Kidney (tissue), 14 donors: Measurements from ENCODE around the gene HOXA3. TPM values are rescaled to one million over a fixed set of nuclear protein-coding genes. Genes with fewer than 3 reads are reported as not detected.

Experiments used
- DNase-seq, 5 donors: peaks; one replicate each; pipeline ENCODE4 v3.0.0-alpha.2; 2013 to 2020
- FAIRE-seq: peaks from 2 replicates; lab custom pipeline; 2012; peaks lifted over from hg19 to GRCh38; lab: Jason Lieb, UNC
- H3K27ac ChIP-seq, 2 donors: one replicate each; pipeline ENCODE4 v1.7.0; 2013; ENCODE audit warnings: low read depth in 2 of 2, low read length in 2 of 2, inconsistent platforms in 1 of 2
- H3K27me3 ChIP-seq: one replicate; pipeline ENCODE4 v1.7.1; 2013; ENCODE audit warnings: low read length, inconsistent platforms; ENCODE audit not compliant: control insufficient read depth, insufficient read depth
- H3K36me3 ChIP-seq, 3 donors: one replicate each; pipeline versions ENCODE4 v1.7.0 to v1.7.1; 2013; ENCODE audit warnings: low read length in 3 of 3, control low read depth in 1 of 3, inconsistent platforms in 1 of 3; ENCODE audit not compliant: insufficient read depth in 3 of 3, control insufficient read depth in 2 of 3
- H3K4me1 ChIP-seq, 3 donors: one replicate each; pipeline versions ENCODE4 v1.7.0 to v1.7.1; 2013; ENCODE audit warnings: low read length in 3 of 3, inconsistent platforms in 1 of 3, low read depth in 1 of 3; ENCODE audit not compliant: control insufficient read depth in 2 of 3, insufficient read depth in 2 of 3
- H3K4me3 ChIP-seq, 3 donors: one replicate each; pipeline versions ENCODE4 v1.7.0 to v1.8.1; 2013; ENCODE audit warnings: low read length in 3 of 3, control low read depth in 1 of 3, inconsistent platforms in 1 of 3
- H3K9ac ChIP-seq, 3 donors: one replicate each; pipeline versions ENCODE4 v1.7.0 to v1.7.1; 2013; ENCODE audit warnings: low read length in 3 of 3, control low read depth in 1 of 3, inconsistent platforms in 1 of 3
- H3K9me3 ChIP-seq, 3 donors: one replicate each; pipeline versions ENCODE4 v1.7.0 to v1.7.1; 2013; ENCODE audit warnings: low read length in 3 of 3, control low read depth in 1 of 3, inconsistent platforms in 1 of 3; ENCODE audit not compliant: control insufficient read depth in 2 of 3, insufficient read depth in 1 of 3
- CTCF ChIP-seq: IDR thresholded peaks from 3 replicates; pipeline ENCODE4 v1.5.1; 2012; ENCODE audit warnings: mild to moderate bottlenecking, moderate library complexity, borderline replicate concordance; ENCODE audit not compliant: insufficient read depth; ENCODE audit errors: extremely low read depth
- intact Hi-C: fragments of 100-400 bp; cut with DNase I; formaldehyde crosslinking; loops from one replicate; pipeline ENCODE4 v1.11.1; 2022
- polyA plus RNA-seq: library from polyadenylated mRNA; stranded (reverse); fragments of 350-450 nt; fragmentation: Illumina TruSeq; extraction: RNeasy Lipid Tissue Mini Kit (QIAGEN cat#74804); gene quantifications from one replicate; pipeline ENCODE4 v1.2.3, GENCODE V29; 2014; ENCODE audit warnings: low read depth, low replicate concordance; ENCODE audit not compliant: insufficient read depth
- total RNA-seq: library from RNA; stranded (reverse); fragmentation: NEBNext Ultra II Directional; extraction: Animal tissue kit (Norgen Biotek cat#: 25700); gene quantifications from one replicate; pipeline ENCODE4 v1.2.1, GENCODE V29; 2021
- donor health status: control.
- donor health status: control.
- donor health status: control.
- donor health status: control.
- donor health status: control.
- donor health status: DM: yes; HTN: yes; CAD: no.
- donor health status: Normal renal cell carcinoma (clear cell type).

The HOXA3 gene
- total and polyA plus RNA-seq, 2 donors from 2014 or later = 6.3 to 21.2 TPM

DNA sequence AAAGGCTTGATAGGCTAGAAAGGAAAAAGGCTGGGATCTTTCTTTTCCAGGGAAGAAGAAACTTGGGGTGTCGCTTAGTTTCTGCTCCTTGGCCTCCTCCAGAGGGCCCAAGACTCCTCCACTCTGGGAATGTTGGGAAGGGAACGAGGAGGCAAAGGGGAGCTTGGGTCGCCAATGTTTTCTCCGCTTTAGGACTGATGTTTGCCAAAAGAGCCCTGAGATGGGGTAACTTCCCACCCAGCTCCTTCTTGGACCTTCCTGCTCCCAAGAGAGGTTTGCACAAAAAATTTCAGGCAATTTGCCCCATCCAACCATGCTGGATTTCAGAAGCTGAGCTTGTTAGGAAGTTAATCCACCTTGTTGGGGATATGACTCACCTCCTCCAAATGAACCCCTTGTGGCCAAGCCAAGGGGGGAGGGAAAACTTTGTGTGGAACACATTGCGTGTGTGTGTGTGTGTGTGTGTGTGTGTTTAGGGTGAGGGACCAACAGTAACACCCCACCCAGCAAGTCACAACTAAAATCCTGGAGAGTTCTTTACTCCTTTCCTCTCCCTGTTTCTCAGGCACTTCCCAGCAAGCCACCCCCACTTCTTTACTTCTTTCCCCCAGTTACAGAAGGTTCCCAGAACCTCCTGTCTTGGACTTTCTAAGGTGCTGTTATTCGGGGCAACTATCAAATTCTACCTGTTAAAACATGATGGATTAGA is 41.2 kb downstream of the HOXA3 start:
- Histone ChIP-seq H3K27ac (peak overlapping the region; percentile 85 to 97), H3K4me3 (peak overlapping the region in 2 of 3 donors; percentile 26 to 69), H3K36me3 (peaks cover 0 to 5% (median 4%) of the 10 kb centered on the region in 3 donors), H3K9ac (peak overlapping the region in 2 of 3 donors; percentile 92 to 94), H3K9me3 (no peaks in the 10 kb centered on the region), H3K27me3 (no peaks in the 10 kb centered on the region), H3K4me1 (peaks cover 10 to 17% (median 13%) of the 10 kb centered on the region in 3 donors)
- intact Hi-C loops = no loop called here
- DNase-seq (peak in 4 of 5 donors; percentile 51 to 68 (median 56)), FAIRE-seq (no peak)
- TF ChIP-seq CTCF = no peak

DNA sequence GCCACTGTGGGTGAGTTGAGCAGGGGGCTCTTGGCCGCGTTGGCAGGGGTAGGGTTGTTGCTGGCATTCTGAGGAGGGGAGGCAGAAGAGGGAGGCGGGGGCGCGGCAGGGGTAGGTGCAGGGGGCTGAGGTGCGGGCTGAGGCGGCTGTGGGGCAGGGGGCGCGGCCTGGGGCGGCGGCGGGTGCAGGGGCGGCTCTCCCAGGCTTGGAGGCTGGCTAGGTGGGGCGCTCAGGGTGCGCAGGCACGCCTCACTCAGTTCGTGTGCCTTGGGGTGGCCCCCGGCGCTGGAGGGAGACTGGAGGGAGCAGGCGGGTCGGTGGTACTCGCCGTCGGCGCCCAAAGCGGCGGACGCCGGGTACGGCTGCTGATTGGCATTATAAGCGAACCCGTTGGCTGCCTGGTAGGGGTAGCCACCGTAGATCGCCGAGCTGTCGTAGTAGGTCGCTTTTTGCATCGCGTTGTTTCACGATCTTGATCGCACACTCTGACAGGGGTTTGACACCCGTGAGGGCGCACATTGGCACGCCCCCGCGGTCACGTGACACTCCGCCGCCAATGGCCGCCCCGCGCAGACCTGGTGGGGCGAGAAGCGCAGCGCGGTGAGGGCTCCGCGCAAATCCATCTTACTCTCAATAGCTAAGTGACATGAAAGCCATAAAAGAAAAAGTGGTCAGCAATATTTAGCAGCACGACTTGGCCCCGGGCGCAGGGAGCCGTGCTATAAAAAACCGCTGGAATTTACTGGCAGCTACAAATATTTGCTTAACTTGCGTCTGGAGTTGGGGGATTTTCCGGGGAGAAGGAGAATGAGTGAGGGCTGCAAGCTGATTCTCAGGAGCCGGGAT is 42.0 kb downstream of the HOXA3 start:
- Histone ChIP-seq H3K27ac (peak overlapping the region; percentile 85 to 97), H3K27me3 (no peaks in the 10 kb centered on the region), H3K4me1 (peaks cover 16 to 20% (median 18%) of the 10 kb centered on the region in 3 donors), H3K36me3 (peaks cover 0 to 5% (median 4%) of the 10 kb centered on the region in 3 donors), H3K4me3 (peak overlapping the region in 2 of 3 donors; percentile 9 to 69), H3K9me3 (no peaks in the 10 kb centered on the region), H3K9ac (peak overlapping the region in 2 of 3 donors; percentile 92 to 94)
- no peak for TF ChIP-seq CTCF
- DNase-seq (peak; percentile 91 to 95 (median 94)), FAIRE-seq (no peak)
- intact Hi-C loops = no loop called here

GRCh38 chr7:27109466-27110185 is 42.8 kb downstream of the HOXA3 start:
- Histone ChIP-seq H3K36me3 (peaks cover 0 to 5% (median 4%) of the 10 kb centered on the region in 3 donors), H3K9me3 (no peaks in the 10 kb centered on the region), H3K27me3 (no peaks in the 10 kb centered on the region), H3K4me1 (peaks cover 19 to 22% (median 19%) of the 10 kb centered on the region in 3 donors), H3K9ac (peak overlapping the region in 2 of 3 donors; percentile 22 to 59), H3K27ac (peak overlapping the region; percentile 87 to 97), H3K4me3 (peak overlapping the region in 1 of 3 donors; percentile 43)
- intact Hi-C loops = no loop called here
- no peak for FAIRE-seq
- DNase-seq = peak in 2 of 5 donors; percentile 61 to 66
- TF ChIP-seq CTCF = no peak
